ENCODE measurements around the gene OR2V2. TPM values are rescaled to one million over a fixed set of nuclear protein-coding genes. Genes with fewer than 3 reads are reported as not detected.

The OR2V2 gene
- polyA plus RNA-seq, 1 of the 3 experiments (the other 2 are of a cell fraction) = not detected

DNA sequence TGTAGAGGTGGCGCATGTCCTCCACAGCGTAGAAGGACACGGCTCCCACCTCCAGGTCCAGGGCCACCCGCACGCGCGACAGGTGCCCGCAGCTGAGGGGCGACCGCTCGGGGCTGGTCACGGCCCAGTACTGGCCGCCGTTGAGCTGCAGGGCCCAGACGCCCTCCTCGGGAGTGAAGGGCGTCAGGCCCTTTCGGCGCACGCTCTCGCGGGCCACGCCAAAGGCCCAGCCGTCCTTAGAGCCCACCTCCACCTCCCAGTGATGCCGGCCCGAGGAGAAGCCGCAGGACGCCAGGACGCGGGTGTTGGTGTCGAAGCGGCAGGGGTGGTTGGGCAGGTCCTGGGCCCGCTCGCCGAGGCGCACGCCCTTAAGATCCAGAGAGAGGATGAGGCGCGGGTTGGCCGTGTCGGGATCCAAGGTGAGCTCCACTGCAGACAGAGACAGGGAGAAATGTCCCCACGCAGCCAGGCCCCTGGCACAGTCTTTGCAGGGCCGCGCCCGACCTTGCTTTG lies 47.9 kb downstream of the OR2V2 start:
- Histone ChIP-seq H3K27ac (ENCODE audit: low read depth in 2 of 2, low read length in 1 of 2) (no peak overlapping the region), H3K4me2 (no peak overlapping the region), H4K20me1 (ENCODE audit: insufficient read depth) (no peaks in the 10 kb centered on the region), H3K27me3 (ENCODE audit: insufficient read depth) (no peaks in the 10 kb centered on the region), H3K36me3 (replicated peaks in 1 of 2; ENCODE audit: control insufficient read depth in 1 of 2, insufficient read depth in 2 of 2, low read length in 1 of 2) (no peaks in the 10 kb centered on the region), H3K9me3 (no peaks in the 10 kb centered on the region), H3K9ac (no peak overlapping the region), H3K79me2 (ENCODE audit: insufficient read depth) (peaks cover 6% of the 10 kb centered on the region; the same call in 1 of the 2 replicates), H3F3A (replicated peaks; ENCODE audit: insufficient read depth) (no peaks in the 10 kb centered on the region), H3K4me1 (ENCODE audit: control insufficient read depth in 1 of 2, insufficient read depth in 2 of 2, low read depth in 1 of 2, low read length in 1 of 2) (peaks cover 0 to 16% of the 10 kb centered on the region in 2 experiments; a peak in 1 of 4 replicates), H3K4me3 (ENCODE audit: low read depth in 2 of 2, low read length in 1 of 2) (no peak overlapping the region), H2AFZ (ENCODE audit: low read depth) (no peak overlapping the region), H3K9me2 (no peaks in the 10 kb centered on the region)
- ChIA-PET CTCF (interaction anchor here (0.8 to 3.3 kb wide), 4 partner anchors 9 to 13 kb away, joined by 3 to 10 read pairs (median 6); partner anchors contain the start of gene TRIM7), POLR2A (no interaction called here)
- no peak for DNase-seq
- no peak for TF ChIP-seq RXRA (IDR thresholded peaks at IDR 0.05; ENCODE audit: borderline replicate concordance, low read depth)
- no peak for TF ChIP-seq FOXM1 (IDR thresholded peaks at IDR 0.05; ENCODE audit: low read depth)
- TF ChIP-seq, protein P1, sequence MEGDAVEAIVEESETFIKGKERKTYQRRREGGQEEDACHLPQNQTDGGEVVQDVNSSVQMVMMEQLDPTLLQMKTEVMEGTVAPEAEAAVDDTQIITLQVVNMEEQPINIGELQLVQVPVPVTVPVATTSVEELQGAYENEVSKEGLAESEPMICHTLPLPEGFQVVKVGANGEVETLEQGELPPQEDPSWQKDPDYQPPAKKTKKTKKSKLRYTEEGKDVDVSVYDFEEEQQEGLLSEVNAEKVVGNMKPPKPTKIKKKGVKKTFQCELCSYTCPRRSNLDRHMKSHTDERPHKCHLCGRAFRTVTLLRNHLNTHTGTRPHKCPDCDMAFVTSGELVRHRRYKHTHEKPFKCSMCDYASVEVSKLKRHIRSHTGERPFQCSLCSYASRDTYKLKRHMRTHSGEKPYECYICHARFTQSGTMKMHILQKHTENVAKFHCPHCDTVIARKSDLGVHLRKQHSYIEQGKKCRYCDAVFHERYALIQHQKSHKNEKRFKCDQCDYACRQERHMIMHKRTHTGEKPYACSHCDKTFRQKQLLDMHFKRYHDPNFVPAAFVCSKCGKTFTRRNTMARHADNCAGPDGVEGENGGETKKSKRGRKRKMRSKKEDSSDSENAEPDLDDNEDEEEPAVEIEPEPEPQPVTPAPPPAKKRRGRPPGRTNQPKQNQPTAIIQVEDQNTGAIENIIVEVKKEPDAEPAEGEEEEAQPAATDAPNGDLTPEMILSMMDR (IDR thresholded peaks at IDR 0.05) = no peak
- no peak for TF ChIP-seq TEAD4 (IDR thresholded peaks at IDR 0.05; ENCODE audit: borderline replicate concordance, insufficient read depth)
- TF ChIP-seq, protein P2, sequence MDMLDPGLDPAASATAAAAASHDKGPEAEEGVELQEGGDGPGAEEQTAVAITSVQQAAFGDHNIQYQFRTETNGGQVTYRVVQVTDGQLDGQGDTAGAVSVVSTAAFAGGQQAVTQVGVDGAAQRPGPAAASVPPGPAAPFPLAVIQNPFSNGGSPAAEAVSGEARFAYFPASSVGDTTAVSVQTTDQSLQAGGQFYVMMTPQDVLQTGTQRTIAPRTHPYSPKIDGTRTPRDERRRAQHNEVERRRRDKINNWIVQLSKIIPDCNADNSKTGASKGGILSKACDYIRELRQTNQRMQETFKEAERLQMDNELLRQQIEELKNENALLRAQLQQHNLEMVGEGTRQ (IDR thresholded peaks at IDR 0.05; ENCODE audit: borderline replicate concordance, low read depth, low read length) = no peak
- TF ChIP-seq EP300 (IDR thresholded peaks at IDR 0.05; ENCODE audit: borderline replicate concordance in 1 of 2, low read depth in 1 of 2, low read length in 1 of 2) = no peak
- no peak for TF ChIP-seq FOSL2 (IDR thresholded peaks at IDR 0.05; ENCODE audit: borderline replicate concordance, low read depth)
- TF ChIP-seq, protein P3, sequence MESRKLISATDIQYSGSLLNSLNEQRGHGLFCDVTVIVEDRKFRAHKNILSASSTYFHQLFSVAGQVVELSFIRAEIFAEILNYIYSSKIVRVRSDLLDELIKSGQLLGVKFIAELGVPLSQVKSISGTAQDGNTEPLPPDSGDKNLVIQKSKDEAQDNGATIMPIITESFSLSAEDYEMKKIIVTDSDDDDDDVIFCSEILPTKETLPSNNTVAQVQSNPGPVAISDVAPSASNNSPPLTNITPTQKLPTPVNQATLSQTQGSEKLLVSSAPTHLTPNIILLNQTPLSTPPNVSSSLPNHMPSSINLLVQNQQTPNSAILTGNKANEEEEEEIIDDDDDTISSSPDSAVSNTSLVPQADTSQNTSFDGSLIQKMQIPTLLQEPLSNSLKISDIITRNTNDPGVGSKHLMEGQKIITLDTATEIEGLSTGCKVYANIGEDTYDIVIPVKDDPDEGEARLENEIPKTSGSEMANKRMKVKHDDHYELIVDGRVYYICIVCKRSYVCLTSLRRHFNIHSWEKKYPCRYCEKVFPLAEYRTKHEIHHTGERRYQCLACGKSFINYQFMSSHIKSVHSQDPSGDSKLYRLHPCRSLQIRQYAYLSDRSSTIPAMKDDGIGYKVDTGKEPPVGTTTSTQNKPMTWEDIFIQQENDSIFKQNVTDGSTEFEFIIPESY (IDR thresholded peaks at IDR 0.05; ENCODE audit: borderline replicate concordance, low read depth) = no peak
- no peak for TF ChIP-seq SIN3A (IDR thresholded peaks at IDR 0.05; ENCODE audit: borderline replicate concordance, low read depth, low read length)
- 98% methylated on average over 29 of the region's 45 CpGs for WGBS (ENCODE audit: low lambda C conversion rate)

DNA sequence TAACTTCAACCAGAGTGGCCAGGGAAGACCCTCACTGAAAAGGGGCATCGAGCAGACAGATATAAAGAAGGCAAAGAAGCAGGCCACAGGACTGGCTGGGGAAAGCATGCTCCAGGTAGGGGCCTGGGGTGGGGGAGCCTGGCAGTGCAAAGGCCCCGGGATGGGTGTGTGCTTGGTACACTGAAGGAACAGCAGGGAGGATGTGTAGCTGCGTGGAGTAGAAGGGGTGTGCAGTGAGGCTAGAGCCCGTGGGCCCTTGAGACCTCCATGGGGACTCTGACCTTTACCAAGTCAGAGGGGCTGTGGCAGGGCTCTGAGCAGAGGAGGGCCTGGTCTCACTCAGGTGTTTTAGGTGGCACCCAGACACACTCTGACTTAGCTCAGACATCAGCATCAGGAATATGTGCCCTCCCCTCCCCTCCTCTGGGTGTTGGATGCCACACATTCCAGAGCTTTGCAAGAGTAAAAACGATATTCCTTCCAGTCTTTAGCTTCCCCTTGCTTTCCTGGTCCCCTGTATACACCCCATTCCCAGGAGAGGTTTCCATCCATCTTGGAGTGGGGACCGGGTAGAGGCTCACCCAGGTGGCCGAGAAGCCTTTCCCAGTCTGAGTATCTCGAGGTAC lies 50.1 kb downstream of the OR2V2 start:
- no peaks in the 10 kb centered on the region for H3K9me3 ChIP-seq
- ChIA-PET POLR2A (no interaction called here), CTCF (interaction anchor here (0.8 to 3.3 kb wide), 3 partner anchors 10 to 29 kb away, joined by 3 to 10 read pairs (median 5); no protein-coding TSS in a partner anchor)
- H3K4me1 ChIP-seq (ENCODE audit: control insufficient read depth in 1 of 2, insufficient read depth in 2 of 2, low read depth in 1 of 2, low read length in 1 of 2) = peaks cover 0 to 14% of the 10 kb centered on the region in 2 experiments; a peak in 1 of 4 replicates
- H4K20me1 ChIP-seq (ENCODE audit: insufficient read depth) = no peaks in the 10 kb centered on the region
- no peaks in the 10 kb centered on the region for H3F3A ChIP-seq (replicated peaks; ENCODE audit: insufficient read depth)
- H3K9me2 ChIP-seq = no peaks in the 10 kb centered on the region
- H2AFZ ChIP-seq (ENCODE audit: low read depth) = no peak overlapping the region
- H3K27me3 ChIP-seq (ENCODE audit: insufficient read depth) = no peaks in the 10 kb centered on the region
- peaks cover 3% of the 10 kb centered on the region; the same call in 1 of the 2 replicates for H3K79me2 ChIP-seq (ENCODE audit: insufficient read depth)
- 67% methylated on average over 8 of the region's 8 CpGs for WGBS (ENCODE audit: low lambda C conversion rate)
- no peaks in the 10 kb centered on the region for H3K36me3 ChIP-seq (replicated peaks in 1 of 2; ENCODE audit: control insufficient read depth in 1 of 2, insufficient read depth in 2 of 2, low read length in 1 of 2)
- H3K9ac ChIP-seq = no peak overlapping the region
- H3K4me2 ChIP-seq = no peak overlapping the region
- no peak for DNase-seq
- H3K4me3 ChIP-seq (ENCODE audit: low read depth in 2 of 2, low read length in 1 of 2) = no peak overlapping the region
- H3K27ac ChIP-seq (ENCODE audit: low read depth in 2 of 2, low read length in 1 of 2) = no peak overlapping the region
- TF ChIP-seq MXI1 (IDR thresholded peaks at IDR 0.05; ENCODE audit: low read depth, low read length) = no peak
- no peak for TF ChIP-seq POLR2AphosphoS5 (IDR thresholded peaks at IDR 0.05; ENCODE audit: low read depth, low read length)
- TF ChIP-seq SIN3A (IDR thresholded peaks at IDR 0.05; ENCODE audit: borderline replicate concordance, low read depth, low read length) = no peak
- TF ChIP-seq, protein P1 (IDR thresholded peaks at IDR 0.05) = no peak
- TF ChIP-seq, protein P4, sequence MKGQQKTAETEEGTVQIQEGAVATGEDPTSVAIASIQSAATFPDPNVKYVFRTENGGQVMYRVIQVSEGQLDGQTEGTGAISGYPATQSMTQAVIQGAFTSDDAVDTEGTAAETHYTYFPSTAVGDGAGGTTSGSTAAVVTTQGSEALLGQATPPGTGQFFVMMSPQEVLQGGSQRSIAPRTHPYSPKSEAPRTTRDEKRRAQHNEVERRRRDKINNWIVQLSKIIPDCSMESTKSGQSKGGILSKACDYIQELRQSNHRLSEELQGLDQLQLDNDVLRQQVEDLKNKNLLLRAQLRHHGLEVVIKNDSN (IDR thresholded peaks at IDR 0.05; ENCODE audit: borderline replicate concordance, low read depth) = no peak
- TF ChIP-seq GATA2 (CRISPR knock-in tag; IDR thresholded peaks at IDR 0.05) = no peak
- TF ChIP-seq, protein P2 (IDR thresholded peaks at IDR 0.05; ENCODE audit: borderline replicate concordance, low read depth, low read length) = no peak
- no peak for TF ChIP-seq RXRA (IDR thresholded peaks at IDR 0.05; ENCODE audit: borderline replicate concordance, low read depth)
- no peak for TF ChIP-seq ELF1 (IDR thresholded peaks at IDR 0.05)

All from SK-N-SH (cell line).